Measurements from ENCODE around the gene VAV3. TPM values are rescaled to one million over a fixed set of nuclear protein-coding genes. Genes with fewer than 3 reads are reported as not detected.

Gene VAV3
- total and polyA plus RNA-seq, 10 of the 15 experiments (the other 5 are each of a cell fraction or from before 2014, with no cell fraction given): 0.84 to 5.5 (median 3.4) TPM

DNA sequence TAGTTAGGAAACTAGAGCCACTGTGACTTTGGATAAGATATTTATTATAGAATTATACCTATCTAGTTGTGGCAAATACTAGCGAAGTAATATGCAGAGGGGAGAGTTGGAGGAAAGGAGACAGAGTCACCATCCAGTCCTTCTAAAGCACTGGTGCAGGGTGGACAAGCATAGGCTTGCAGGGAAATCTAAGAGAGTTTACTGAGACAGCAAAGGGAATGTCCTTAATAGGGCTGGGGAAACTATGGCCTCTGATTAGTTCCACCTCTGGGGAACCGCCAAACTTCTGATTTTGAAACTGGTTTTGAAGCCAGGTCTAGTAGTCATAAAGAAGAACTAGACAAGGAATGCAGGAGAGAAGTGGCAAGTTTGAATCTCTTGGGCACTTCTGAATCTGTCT, 407.9 kb downstream of the VAV3 start (continued):
- TF ChIP-seq, protein P1, sequence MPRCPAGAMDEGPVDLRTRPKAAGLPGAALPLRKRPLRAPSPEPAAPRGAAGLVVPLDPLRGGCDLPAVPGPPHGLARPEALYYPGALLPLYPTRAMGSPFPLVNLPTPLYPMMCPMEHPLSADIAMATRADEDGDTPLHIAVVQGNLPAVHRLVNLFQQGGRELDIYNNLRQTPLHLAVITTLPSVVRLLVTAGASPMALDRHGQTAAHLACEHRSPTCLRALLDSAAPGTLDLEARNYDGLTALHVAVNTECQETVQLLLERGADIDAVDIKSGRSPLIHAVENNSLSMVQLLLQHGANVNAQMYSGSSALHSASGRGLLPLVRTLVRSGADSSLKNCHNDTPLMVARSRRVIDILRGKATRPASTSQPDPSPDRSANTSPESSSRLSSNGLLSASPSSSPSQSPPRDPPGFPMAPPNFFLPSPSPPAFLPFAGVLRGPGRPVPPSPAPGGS (IDR thresholded peaks at IDR 0.05; ENCODE audit: borderline replicate concordance, insufficient read depth, low read depth, low read length, poor library complexity, severe bottlenecking): no peak
- TF ChIP-seq, protein P2, sequence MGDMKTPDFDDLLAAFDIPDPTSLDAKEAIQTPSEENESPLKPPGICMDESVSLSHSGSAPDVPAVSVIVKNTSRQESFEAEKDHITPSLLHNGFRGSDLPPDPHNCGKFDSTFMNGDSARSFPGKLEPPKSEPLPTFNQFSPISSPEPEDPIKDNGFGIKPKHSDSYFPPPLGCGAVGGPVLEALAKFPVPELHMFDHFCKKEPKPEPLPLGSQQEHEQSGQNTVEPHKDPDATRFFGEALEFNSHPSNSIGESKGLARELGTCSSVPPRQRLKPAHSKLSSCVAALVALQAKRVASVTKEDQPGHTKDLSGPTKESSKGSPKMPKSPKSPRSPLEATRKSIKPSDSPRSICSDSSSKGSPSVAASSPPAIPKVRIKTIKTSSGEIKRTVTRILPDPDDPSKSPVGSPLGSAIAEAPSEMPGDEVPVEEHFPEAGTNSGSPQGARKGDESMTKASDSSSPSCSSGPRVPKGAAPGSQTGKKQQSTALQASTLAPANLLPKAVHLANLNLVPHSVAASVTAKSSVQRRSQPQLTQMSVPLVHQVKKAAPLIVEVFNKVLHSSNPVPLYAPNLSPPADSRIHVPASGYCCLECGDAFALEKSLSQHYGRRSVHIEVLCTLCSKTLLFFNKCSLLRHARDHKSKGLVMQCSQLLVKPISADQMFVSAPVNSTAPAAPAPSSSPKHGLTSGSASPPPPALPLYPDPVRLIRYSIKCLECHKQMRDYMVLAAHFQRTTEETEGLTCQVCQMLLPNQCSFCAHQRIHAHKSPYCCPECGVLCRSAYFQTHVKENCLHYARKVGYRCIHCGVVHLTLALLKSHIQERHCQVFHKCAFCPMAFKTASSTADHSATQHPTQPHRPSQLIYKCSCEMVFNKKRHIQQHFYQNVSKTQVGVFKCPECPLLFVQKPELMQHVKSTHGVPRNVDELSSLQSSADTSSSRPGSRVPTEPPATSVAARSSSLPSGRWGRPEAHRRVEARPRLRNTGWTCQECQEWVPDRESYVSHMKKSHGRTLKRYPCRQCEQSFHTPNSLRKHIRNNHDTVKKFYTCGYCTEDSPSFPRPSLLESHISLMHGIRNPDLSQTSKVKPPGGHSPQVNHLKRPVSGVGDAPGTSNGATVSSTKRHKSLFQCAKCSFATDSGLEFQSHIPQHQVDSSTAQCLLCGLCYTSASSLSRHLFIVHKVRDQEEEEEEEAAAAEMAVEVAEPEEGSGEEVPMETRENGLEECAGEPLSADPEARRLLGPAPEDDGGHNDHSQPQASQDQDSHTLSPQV (IDR thresholded peaks at IDR 0.05): no peak
- no peak for TF ChIP-seq ZBED1 (IDR thresholded peaks at IDR 0.05; ENCODE audit: borderline replicate concordance)
- no peak for TF ChIP-seq KDM1A (IDR thresholded peaks at IDR 0.05; ENCODE audit: borderline replicate concordance)
- TF ChIP-seq BMI1 (IDR thresholded peaks at IDR 0.05; ENCODE audit: borderline replicate concordance): no peak
- no peak for TF ChIP-seq SMAD1 (IDR thresholded peaks at IDR 0.05; ENCODE audit: low read depth, partially characterized antibody)
- TF ChIP-seq, protein P3, sequence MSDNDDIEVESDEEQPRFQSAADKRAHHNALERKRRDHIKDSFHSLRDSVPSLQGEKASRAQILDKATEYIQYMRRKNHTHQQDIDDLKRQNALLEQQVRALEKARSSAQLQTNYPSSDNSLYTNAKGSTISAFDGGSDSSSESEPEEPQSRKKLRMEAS (IDR thresholded peaks at IDR 0.05; ENCODE audit: low read depth, low read length): no peak
- TF ChIP-seq, protein P4, sequence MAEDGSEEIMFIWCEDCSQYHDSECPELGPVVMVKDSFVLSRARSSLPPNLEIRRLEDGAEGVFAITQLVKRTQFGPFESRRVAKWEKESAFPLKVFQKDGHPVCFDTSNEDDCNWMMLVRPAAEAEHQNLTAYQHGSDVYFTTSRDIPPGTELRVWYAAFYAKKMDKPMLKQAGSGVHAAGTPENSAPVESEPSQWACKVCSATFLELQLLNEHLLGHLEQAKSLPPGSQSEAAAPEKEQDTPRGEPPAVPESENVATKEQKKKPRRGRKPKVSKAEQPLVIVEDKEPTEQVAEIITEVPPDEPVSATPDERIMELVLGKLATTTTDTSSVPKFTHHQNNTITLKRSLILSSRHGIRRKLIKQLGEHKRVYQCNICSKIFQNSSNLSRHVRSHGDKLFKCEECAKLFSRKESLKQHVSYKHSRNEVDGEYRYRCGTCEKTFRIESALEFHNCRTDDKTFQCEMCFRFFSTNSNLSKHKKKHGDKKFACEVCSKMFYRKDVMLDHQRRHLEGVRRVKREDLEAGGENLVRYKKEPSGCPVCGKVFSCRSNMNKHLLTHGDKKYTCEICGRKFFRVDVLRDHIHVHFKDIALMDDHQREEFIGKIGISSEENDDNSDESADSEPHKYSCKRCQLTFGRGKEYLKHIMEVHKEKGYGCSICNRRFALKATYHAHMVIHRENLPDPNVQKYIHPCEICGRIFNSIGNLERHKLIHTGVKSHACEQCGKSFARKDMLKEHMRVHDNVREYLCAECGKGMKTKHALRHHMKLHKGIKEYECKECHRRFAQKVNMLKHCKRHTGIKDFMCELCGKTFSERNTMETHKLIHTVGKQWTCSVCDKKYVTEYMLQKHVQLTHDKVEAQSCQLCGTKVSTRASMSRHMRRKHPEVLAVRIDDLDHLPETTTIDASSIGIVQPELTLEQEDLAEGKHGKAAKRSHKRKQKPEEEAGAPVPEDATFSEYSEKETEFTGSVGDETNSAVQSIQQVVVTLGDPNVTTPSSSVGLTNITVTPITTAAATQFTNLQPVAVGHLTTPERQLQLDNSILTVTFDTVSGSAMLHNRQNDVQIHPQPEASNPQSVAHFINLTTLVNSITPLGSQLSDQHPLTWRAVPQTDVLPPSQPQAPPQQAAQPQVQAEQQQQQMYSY (CRISPR knock-in tag; IDR thresholded peaks at IDR 0.05): no peak

Measured in GM12878 (cell line).